ENCODE measurements around the gene NME1. TPM values are rescaled to one million over a fixed set of nuclear protein-coding genes. Genes with fewer than 3 reads are reported as not detected.

The NME1 gene
- total RNA-seq, 1 donor from 2014 or later = 96.5 TPM

GRCh38 chr17:51200295-51200694, 46.9 kb downstream of the NME1 start:
- Mint-ChIP-seq H3K27me3 (no peaks in the 10 kb centered on the region), H3K36me3 (ENCODE audit: insufficient read depth) (peaks cover 29% of the 10 kb centered on the region), H3K27ac (no peak overlapping the region), H3K4me1 (ENCODE audit: low read depth) (no peaks in the 10 kb centered on the region), H3K4me3 (ENCODE audit: low read depth) (no peak overlapping the region), H3K9me3 (ENCODE audit: low read depth) (no peaks in the 10 kb centered on the region)
- TF ChIP-seq CTCF (IDR thresholded peaks at IDR 0.05; ENCODE audit: unreplicated experiment) = no peak
- DNase-seq (ENCODE audit: low spot score, unreplicated experiment) = no peak

GRCh38 chr17:51200846-51201245, 47.5 kb downstream of the NME1 start:
- Mint-ChIP-seq H3K4me1 (ENCODE audit: low read depth) (no peaks in the 10 kb centered on the region), H3K4me3 (ENCODE audit: low read depth) (no peak overlapping the region), H3K9me3 (ENCODE audit: low read depth) (no peaks in the 10 kb centered on the region), H3K36me3 (ENCODE audit: insufficient read depth) (peaks cover 27% of the 10 kb centered on the region), H3K27me3 (no peaks in the 10 kb centered on the region), H3K27ac (no peak overlapping the region)
- DNase-seq (ENCODE audit: low spot score, unreplicated experiment) = no peak
- no peak for TF ChIP-seq CTCF (IDR thresholded peaks at IDR 0.05; ENCODE audit: unreplicated experiment)

- H3K27me3 Mint-ChIP-seq = no peaks in the 10 kb centered on the region
- H3K27ac Mint-ChIP-seq = no peak overlapping the region
- DNase-seq (ENCODE audit: low spot score, unreplicated experiment) = no peak
- TF ChIP-seq CTCF (IDR thresholded peaks at IDR 0.05; ENCODE audit: unreplicated experiment) = no peak
- peaks cover 15% of the 10 kb centered on the region for H3K36me3 Mint-ChIP-seq (ENCODE audit: insufficient read depth)
- H3K9me3 Mint-ChIP-seq (ENCODE audit: low read depth) = no peaks in the 10 kb centered on the region
- H3K4me1 Mint-ChIP-seq (ENCODE audit: low read depth) = no peaks in the 10 kb centered on the region
- H3K4me3 Mint-ChIP-seq (ENCODE audit: low read depth) = no peak overlapping the region
Observed at GRCh38 chr17:51203838-51204237, 50.5 kb downstream of the NME1 start.

Other genes with a start within 250 kb of the NME1 start
- 55.4 and 59.8 TPM in 2 replicates for gene SPAG9, start 32.7 kb upstream of the NME1 start, total RNA-seq
- 318 and 358 TPM in 2 replicates for gene NME2, start 12.9 kb downstream of the NME1 start, total RNA-seq
- 47.6 and 50.7 TPM in 2 replicates for gene MBTD1, start 106.5 kb downstream of the NME1 start, total RNA-seq
- gene UTP18, start 107.0 kb downstream of the NME1 start, total RNA-seq = 35.3 and 38.0 TPM in 2 replicates